GM12892 (cell line): Measurements from ENCODE around the gene IGF2BP3.
"Not testable (repeated sequence)": the region's sequence is repeated elsewhere in the genome, so short reads cannot be mapped to it uniquely, and the experiment has no call there.

Experiments used
- POLR2A ChIP-seq: IDR thresholded peaks from 2 replicates; pipeline ENCODE4 v1.6.1; 2011; ENCODE audit warnings: low read depth, low read length, control low read depth
- POLR2AphosphoS5 ChIP-seq: IDR thresholded peaks from 2 replicates; pipeline ENCODE4 v1.6.1; 2011; ENCODE audit warnings: low read depth, low read length, control low read depth
- TAF1 ChIP-seq: IDR thresholded peaks from 2 replicates; pipeline ENCODE4 v1.6.1; 2011; ENCODE audit warnings: low read depth, mild to moderate bottlenecking, control low read depth, low read length, borderline replicate concordance

- not testable (repeated sequence) for TF ChIP-seq POLR2A, POLR2AphosphoS5, TAF1
These were observed 72.2 kb downstream of the IGF2BP3 start for GRCh38 chr7:23398090-23398489.
